ENCODE measurements around the gene EPN3.

Gene EPN3

DNA sequence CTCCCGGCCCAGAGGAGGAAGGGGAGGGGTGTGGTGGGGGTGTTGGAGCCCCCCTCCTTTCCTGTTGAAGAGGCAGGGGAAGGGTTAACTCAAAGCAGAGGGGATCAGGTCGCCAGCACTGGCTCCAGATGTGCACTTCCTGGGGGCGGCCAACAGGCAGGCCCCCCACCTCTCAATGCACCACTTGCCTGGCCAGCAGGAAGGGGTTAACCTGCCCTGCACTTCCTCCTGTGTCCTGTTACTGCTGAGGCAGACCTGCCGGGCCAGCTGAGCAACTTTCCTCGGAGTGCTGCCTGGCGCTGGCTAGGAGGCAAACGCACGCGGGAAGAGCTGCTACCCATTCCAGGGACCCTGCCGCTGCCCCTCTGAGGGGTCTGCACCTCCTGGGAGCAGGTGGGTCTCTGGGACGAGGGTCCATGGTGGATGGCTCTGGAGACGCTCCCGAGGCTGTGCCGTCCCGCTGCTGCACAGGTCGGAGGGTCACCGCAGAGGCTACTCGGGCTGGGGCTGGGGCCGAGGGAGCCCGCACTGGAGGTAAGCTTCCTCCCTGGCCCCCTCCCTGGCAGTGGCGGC lies at the start of gene EPN3:
Gene EPN3 (plus strand): TSS at position 284 of the 573 bp plus-strand sequence. CDS start 3,822 bp downstream, outside the sequence.
- in situ Hi-C loops (cut with MboI; ENCODE audit: low sequenced_read_pairs): no loop called here

GRCh38 chr17:50483266-50483665 lies 49.3 kb upstream of the EPN3 start:
- in situ Hi-C loops (cut with MboI; ENCODE audit: low sequenced_read_pairs): no loop called here

DNA sequence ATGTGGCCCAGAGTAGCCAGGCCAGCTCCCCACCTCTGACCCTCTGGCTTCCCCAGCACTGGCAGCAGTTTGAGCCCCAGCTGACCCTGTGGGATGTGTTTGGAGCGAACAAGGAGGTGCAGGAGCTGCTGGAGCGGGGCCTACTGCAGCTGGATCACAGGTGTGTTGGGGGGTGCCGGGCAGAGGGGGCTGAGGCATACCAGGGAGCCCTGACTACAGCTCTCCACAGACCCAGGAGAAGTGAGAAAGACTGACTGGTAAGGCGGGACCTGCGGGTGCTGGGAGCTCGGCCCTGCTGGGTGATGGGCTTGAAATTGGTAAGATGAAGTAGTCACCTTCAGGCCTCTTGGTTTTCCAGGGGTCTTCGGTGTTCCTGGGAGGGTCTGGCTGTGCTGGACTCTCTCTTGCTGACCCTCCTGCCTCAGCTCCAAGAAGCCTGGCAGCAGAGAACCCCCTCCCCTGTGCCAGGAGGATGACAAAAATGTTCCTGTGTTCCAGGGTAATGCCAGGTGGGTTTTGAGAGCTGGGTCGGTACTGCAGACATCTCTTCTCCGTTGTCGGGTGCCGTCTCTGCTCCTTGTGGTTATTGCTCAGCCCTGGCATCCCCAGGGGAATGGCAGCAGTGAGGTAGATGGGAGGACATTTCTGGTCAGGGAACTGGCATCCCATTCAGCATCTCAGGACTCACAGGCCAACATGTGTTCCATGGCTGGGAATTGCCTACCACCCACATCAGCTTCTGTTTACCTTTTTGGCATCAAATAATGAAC lies 48.0 kb upstream of the EPN3 start:
- in situ Hi-C loops (cut with MboI; ENCODE audit: low sequenced_read_pairs): no loop called here

- in situ Hi-C loops (cut with MboI; ENCODE audit: low sequenced_read_pairs): no loop called here
These were observed 45.1 kb upstream of the EPN3 start for GRCh38 chr17:50487213-50488096.

GRCh38 chr17:50488880-50489279 lies 43.7 kb upstream of the EPN3 start:
- in situ Hi-C loops (cut with MboI; ENCODE audit: low sequenced_read_pairs): no loop called here

- in situ Hi-C loops (cut with MboI; ENCODE audit: low sequenced_read_pairs): no loop called here
These were observed 41.0 kb upstream of the EPN3 start for GRCh38 chr17:50491505-50491904.

DNA sequence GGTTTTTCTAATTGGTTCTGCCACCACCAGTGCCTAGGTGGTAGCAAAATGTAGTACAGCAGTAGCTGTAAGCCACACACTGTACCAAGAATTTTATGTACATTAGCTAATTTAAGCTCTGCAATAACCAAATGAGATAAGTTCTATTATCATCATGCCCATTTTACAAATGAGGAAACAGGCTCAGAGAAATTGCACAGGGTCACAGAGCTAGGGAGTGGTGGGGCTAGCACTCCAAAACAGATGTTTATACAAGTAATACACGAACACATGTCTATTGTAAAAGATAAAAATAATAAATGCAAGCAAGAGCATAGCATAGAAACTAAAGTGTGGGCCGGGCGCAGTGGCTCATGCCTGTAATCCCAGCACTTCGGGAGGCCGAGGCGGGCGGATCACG lies 40.3 kb upstream of the EPN3 start:
- in situ Hi-C loops (cut with MboI; ENCODE audit: low sequenced_read_pairs): no loop called here

DNA sequence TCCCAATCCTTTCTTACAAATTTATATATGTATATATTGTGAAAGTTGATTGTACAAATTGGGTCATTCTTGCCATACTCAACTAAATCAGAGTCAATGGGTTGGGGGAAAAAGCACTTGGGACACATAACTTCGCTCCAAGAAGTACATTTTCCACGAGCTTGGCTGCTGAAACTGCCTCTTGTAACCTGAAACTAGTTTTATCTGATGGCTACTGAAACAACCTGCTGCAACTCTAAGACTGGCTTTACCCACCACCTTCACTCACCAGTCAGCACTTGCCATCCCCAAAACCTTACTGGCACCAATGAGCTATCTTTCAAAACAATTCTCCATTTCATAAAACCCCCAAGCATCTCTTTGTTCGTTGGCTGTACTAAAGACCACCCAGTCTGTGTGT lies 38.8 kb upstream of the EPN3 start:
- in situ Hi-C loops (cut with MboI; ENCODE audit: low sequenced_read_pairs): no loop called here

- in situ Hi-C loops (cut with MboI; ENCODE audit: low sequenced_read_pairs): no loop called here
These were observed 37.2 kb upstream of the EPN3 start for GRCh38 chr17:50495217-50495823.

GRCh38 chr17:50495918-50496317 lies 36.6 kb upstream of the EPN3 start:
- in situ Hi-C loops (cut with MboI; ENCODE audit: low sequenced_read_pairs): no loop called here

GRCh38 chr17:50498021-50498874 lies 34.3 kb upstream of the EPN3 start:
- in situ Hi-C loops (cut with MboI; ENCODE audit: low sequenced_read_pairs): no loop called here

GRCh38 chr17:50499270-50499669 lies 33.3 kb upstream of the EPN3 start:
- in situ Hi-C loops (cut with MboI; ENCODE audit: low sequenced_read_pairs): no loop called here

GRCh38 chr17:50499721-50500120 lies 32.8 kb upstream of the EPN3 start:
- in situ Hi-C loops (cut with MboI; ENCODE audit: low sequenced_read_pairs): no loop called here

DNA sequence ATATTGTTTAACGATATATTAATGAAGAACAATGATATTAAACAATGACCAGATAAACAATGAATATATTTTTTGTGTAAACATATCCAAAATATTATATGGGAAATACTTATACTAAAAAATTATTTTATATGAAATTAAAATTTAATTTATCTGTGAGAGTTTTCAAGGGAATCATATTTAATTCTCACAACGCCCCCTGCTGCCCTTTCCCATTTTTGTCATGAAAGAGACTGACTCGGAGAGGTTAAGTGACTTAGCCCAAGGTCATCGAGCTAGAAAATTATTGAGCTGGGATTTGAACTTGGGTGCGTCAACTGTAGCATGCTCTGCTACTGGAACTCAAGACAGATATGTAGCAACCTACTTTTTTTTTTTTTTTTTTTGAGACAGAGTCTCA lies 31.5 kb upstream of the EPN3 start:
- in situ Hi-C loops (cut with MboI; ENCODE audit: low sequenced_read_pairs): no loop called here

DNA sequence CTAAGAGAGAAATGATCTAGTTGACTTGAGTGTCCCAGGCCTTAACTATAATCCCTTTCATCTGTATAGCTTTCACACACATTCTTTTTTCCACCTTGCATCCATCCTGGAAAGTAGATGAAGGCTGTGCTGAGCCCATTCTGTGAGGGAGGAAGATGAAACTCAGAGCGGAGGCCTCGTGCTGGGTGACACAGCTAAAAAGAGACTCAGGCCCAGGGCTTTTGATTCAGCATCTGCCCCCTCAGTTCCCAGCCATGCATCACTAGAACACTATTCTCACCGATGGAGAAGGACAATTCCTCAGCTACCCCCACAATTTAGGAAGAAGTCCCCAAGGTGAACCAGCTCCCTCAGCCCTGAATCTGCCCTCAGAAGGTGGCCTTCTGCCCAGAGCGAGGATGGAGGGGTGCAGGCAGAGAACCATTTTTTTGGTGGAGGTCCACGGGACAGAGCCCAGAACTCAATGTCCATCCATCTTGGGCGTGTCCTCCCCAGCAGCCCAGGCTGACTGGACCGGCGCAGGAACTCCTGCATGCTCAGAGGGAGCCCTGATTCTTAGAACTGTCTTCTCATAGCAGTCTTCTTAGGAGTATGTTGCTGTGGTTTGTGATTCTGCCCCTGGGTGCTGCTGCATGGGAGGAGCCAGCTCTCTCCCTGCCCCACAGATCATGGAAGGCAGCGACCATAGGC lies 30.1 kb upstream of the EPN3 start:
- in situ Hi-C loops (cut with MboI; ENCODE audit: low sequenced_read_pairs): no loop called here

DNA sequence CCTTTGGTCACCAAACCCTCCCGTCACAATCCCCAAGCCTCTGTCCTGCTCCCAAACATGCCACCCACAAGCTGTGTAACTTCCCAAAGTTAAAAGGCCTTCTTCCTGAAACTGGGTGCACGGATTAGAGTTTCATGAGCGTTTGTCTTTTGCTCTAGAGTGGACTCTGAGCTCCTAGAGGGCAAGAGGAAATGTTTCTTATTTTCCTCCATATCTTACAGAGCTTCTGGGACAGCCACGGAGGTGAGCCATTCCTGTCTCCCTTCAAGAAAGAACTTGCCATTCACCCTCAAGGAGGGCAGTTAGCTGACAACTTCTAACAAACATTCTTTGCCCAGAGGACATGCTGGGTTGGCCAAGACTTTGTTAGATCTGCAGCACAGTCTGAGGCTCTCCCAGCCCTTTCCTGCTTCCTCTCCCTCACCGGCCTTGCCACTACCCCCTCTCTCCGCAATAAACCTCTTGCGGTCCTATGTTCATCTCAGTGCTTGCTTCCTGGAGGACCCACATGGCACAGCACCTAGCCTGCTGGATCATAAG lies 26.9 kb upstream of the EPN3 start:
- in situ Hi-C loops (cut with MboI; ENCODE audit: low sequenced_read_pairs): no loop called here

GRCh38 chr17:50506298-50506697 lies 26.2 kb upstream of the EPN3 start:
- in situ Hi-C loops (cut with MboI; ENCODE audit: low sequenced_read_pairs): no loop called here

DNA sequence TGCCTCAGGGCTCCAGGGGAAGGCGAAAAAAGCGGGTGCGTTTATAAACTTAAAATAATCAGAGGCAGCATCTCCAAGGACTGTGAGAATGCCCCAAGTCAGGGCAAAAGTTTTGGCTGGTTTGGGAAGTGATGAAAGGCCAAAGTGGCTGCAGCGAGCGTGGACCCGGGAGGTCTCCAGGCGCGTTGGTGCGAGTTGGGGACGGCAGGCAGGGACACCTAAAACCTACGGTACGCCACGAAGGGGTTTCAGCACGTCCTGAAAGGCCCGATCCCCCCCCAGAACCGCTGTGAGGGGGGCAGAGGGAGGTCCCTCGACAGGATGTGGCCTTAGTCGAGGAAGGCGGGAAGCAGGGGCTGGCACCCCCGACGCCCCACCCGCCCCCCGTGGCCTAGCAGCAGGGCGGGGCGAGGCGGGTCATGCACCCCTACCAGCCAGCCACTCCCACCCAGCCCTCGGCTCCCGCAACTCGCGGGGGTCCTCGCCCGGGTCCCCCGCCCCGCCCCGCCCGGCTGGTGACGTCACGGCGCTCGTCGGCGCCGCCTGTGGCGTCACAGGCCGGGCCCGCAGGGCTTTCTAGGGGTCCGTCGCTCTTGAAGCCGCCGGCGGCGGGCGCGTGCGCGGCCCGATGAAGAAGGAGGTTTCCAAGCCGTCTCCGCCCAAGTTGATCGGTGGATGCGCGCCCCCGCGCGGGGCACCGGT lies 24.5 kb upstream of the EPN3 start, which contains the start of gene MYCBPAP:
Gene MYCBPAP (plus strand): TSS at position 569 of the 702 bp plus-strand sequence. CDS start 236 bp downstream, outside the sequence.
- in situ Hi-C loops (cut with MboI; ENCODE audit: low sequenced_read_pairs): no loop called here

All from HL-60/S4 treated with phorbol 12-myristate 13-acetate at 8.2 ng/mL for 4 days and 3 days (cell line).